Esophagus squamous epithelium (tissue), 5 donors: ENCODE measurements around the gene CPSF4L. TPM values are rescaled to one million over a fixed set of nuclear protein-coding genes. Genes with fewer than 3 reads are reported as not detected.

Experiments
- DNase-seq: peaks from one replicate; lab custom pipeline; 2025; lab: John Stamatoyannopoulos, UW
- H3K27ac ChIP-seq, 4 donors: fragments of 200-600 bp; sonication (generic); one replicate each; pipeline ENCODE4 v1.5.1; 2016 to 2019; ENCODE audit warnings: mild to moderate bottlenecking in 1 of 4
- H3K27me3 ChIP-seq, 4 donors: fragments of 200-600 bp; sonication (generic); 1 replicate in 3 of 4; 2 replicates in 1 of 4; pipeline versions ENCODE4 v1.5.1 to v1.6.0; 2017 to 2021; ENCODE audit warnings: antibody characterized with exemption in 1 of 4
- H3K36me3 ChIP-seq, 3 donors: fragments of 200-600 bp; sonication (generic); one replicate each; pipeline ENCODE4 v1.5.1; 2016 to 2019
- H3K4me1 ChIP-seq, 3 donors: fragments of 200-600 bp; sonication (generic); one replicate each; pipeline ENCODE4 v1.5.1; 2017 to 2019
- H3K4me3 ChIP-seq, 4 donors: fragments of 200-600 bp; sonication (generic); 1 replicate in 3 of 4; 2 replicates in 1 of 4; pipeline ENCODE4 v1.5.1; 2016 to 2019; ENCODE audit warnings: mild to moderate bottlenecking in 2 of 4, moderate library complexity in 1 of 4
- H3K9me3 ChIP-seq, 3 donors: fragments of 200-600 bp; sonication (generic); one replicate each; pipeline ENCODE4 v1.5.1; 2016 to 2019
- CTCF ChIP-seq, 6 experiments: fragments of 450-650 bp in 4 of 6; fragments of 200-600 bp in 2 of 6; sonication (generic) in 2 of 6; IDR thresholded peaks; one replicate each; pipeline ENCODE4 v1.5.1; 2016 to 2019; ENCODE audit warnings: antibody characterized with exemption in 6 of 6, mild to moderate bottlenecking in 4 of 6, moderate library complexity in 4 of 6
- POLR2A ChIP-seq, 4 donors: fragments of 450-650 bp; IDR thresholded peaks; one replicate each; pipeline ENCODE4 v1.6.1; 2017; ENCODE audit warnings: antibody characterized with exemption in 4 of 4, mild to moderate bottlenecking in 4 of 4, moderate library complexity in 3 of 4
- WGBS, 2 donors: methylation state at CpG; one replicate each; pipeline ENCODE4 v1.1.5; 2018; 5-methylcytosine and 5-hydroxymethylcytosine counted together
- intact Hi-C: fragments of 100-400 bp; cut with DNase I; formaldehyde crosslinking; loops from one replicate; pipeline ENCODE4 v1.15.0; 2022
- total RNA-seq, 4 donors: library from RNA; depleted of rRNA; stranded (reverse); fragments of >200 nt; gene quantifications; one replicate each; pipeline ENCODE4 v1.1.0, GENCODE V29; 2016
- donor health status: DM: yes; HTN: yes; CAD: no.

Gene CPSF4L
- total RNA-seq, 4 donors from 2014 or later: not detected

GRCh38 chr17:73199751-73200317 lies 61.8 kb downstream of the CPSF4L start:
- Histone ChIP-seq H3K27ac (no peak overlapping the region), H3K9me3 (no peaks in the 10 kb centered on the region), H3K27me3 (no peaks in the 10 kb centered on the region), H3K36me3 (peaks cover 35 to 86% (median 58%) of the 10 kb centered on the region in 3 donors), H3K4me1 (peaks cover 0 to 33% (median 2%) of the 10 kb centered on the region in 3 donors), H3K4me3 (no peak overlapping the region)
- WGBS, 2 donors: 80 to 96% methylated on average over 5 to 8 of the region's 8 CpGs
- DNase-seq: no peak
- TF ChIP-seq POLR2A (IDR thresholded peaks at IDR 0.05) (no peak), CTCF (IDR thresholded peaks at IDR 0.05) (no peak)
- intact Hi-C loops: loop anchor here (10.0 kb wide), 1 partner anchor 55 kb away; no protein-coding TSS in a partner anchor

GRCh38 chr17:73198930-73199260 lies 62.8 kb downstream of the CPSF4L start:
- no peak for DNase-seq
- no peak overlapping the region for H3K27ac ChIP-seq
- H3K9me3 ChIP-seq: no peaks in the 10 kb centered on the region
- 90 to 92% methylated on average over 5 of the region's 7 CpGs for WGBS, 2 donors
- peaks cover 1 to 37% (median 3%) of the 10 kb centered on the region in 3 donors for H3K4me1 ChIP-seq
- H3K4me3 ChIP-seq: no peak overlapping the region
- TF ChIP-seq CTCF (IDR thresholded peaks at IDR 0.05) (no peak), POLR2A (IDR thresholded peaks at IDR 0.05) (no peak)
- intact Hi-C loops: loop anchor here (10.0 kb wide), 1 partner anchor 56 kb away; no protein-coding TSS in a partner anchor
- no peaks in the 10 kb centered on the region for H3K27me3 ChIP-seq
- peaks cover 35 to 76% (median 50%) of the 10 kb centered on the region in 3 donors for H3K36me3 ChIP-seq

Other genes with a start within 250 kb of the CPSF4L start
- 10 to 100 TPM; 23.0 to 30.9 (median 27.6) TPM for gene SLC39A11, start 169.2 kb downstream of the CPSF4L start, total RNA-seq
- under 1 TPM in 3 of 4 donors, not detected in 1; under 0.01 to 0.21 (median 0.04) TPM for gene SSTR2, start 96.9 kb downstream of the CPSF4L start, total RNA-seq
- gene COG1, start 68.8 kb downstream of the CPSF4L start, total RNA-seq: 10 to 100 TPM in 1 of 4 donors, 1 to 10 TPM in 3; 8.0 to 14.7 (median 9.2) TPM
- 10 to 100 TPM; 45.1 to 63.9 (median 52.9) TPM for gene CDC42EP4, start 50.1 kb upstream of the CPSF4L start, total RNA-seq